K562 (cell line): ENCODE results near the gene UBE2O. TPM values are rescaled to one million over a fixed set of nuclear protein-coding genes. Genes with fewer than 3 reads are reported as not detected.

Source experiments
- AFF4 ChIP-seq: sonication (generic); formaldehyde crosslinking; IDR thresholded peaks from 2 replicates; pipeline ENCODE4 v1.8.0; 2023; ENCODE audit warnings: mild to moderate bottlenecking, missing genetic modification reagents
- ARID1B ChIP-seq: fragments of 450-650 bp; IDR thresholded peaks from 2 replicates; pipeline ENCODE4 v1.6.1; 2016; ENCODE audit warnings: antibody characterized with exemption, mild to moderate bottlenecking, inconsistent platforms
- CREM ChIP-seq: IDR thresholded peaks from 2 replicates; pipeline ENCODE4 v1.6.1; 2014; ENCODE audit warnings: antibody characterized with exemption, low read depth
- CTBP1 ChIP-seq: fragments of 450-650 bp; IDR thresholded peaks from 2 replicates; pipeline ENCODE4 v1.6.1; 2016; ENCODE audit warnings: borderline replicate concordance
- HBP1 ChIP-seq: fragments of 450-650 bp; formaldehyde crosslinking; IDR thresholded peaks from 2 replicates; pipeline ENCODE4 v1.4.0; 2022; ENCODE audit warnings: missing genetic modification characterization
- HMBOX1 ChIP-seq: sonication (generic); IDR thresholded peaks from 2 replicates; pipeline ENCODE4 v1.6.1; 2016
- IFI16 ChIP-seq: fragments of 250-450 bp; sonication (Bioruptor Pico); IDR thresholded peaks from 2 replicates; pipeline ENCODE4 v2.1.2; 2022; ENCODE audit warnings: mild to moderate bottlenecking, inconsistent platforms
- IRF1 ChIP-seq: sonication (generic); formaldehyde crosslinking; IDR thresholded peaks from 2 replicates; pipeline ENCODE4 v1.8.0; 2022; ENCODE audit warnings: missing genetic modification reagents, mild to moderate bottlenecking, borderline replicate concordance
- NONO ChIP-seq, 2 experiments: fragments of 200-400 bp in 1 of 2; fragments of 450-650 bp in 1 of 2; formaldehyde crosslinking in 1 of 2; IDR thresholded peaks; 2 replicates each; pipeline ENCODE4 v1.6.1; 2017; ENCODE audit warnings: low read depth in 2 of 2, mild to moderate bottlenecking in 2 of 2, moderate library complexity in 2 of 2, low read length in 1 of 2
- PCBP2 ChIP-seq: fragments of 200-400 bp; formaldehyde crosslinking; IDR thresholded peaks from 2 replicates; pipeline ENCODE4 v1.6.1; 2018; ENCODE audit warnings: low read length, low read depth, mild to moderate bottlenecking, moderate library complexity; ENCODE audit not compliant: poor library complexity, severe bottlenecking
- POLR2B ChIP-seq: fragments of 450-650 bp; IDR thresholded peaks from 2 replicates; pipeline ENCODE4 v1.6.1; 2018; ENCODE audit warnings: low read depth; ENCODE audit not compliant: partially characterized antibody
- PRPF4 ChIP-seq: fragments of 200-400 bp; formaldehyde crosslinking; IDR thresholded peaks from one replicate; pipeline ENCODE4 v1.6.1; 2017; ENCODE audit warnings: low read length, low read depth, mild to moderate bottlenecking; ENCODE audit not compliant: insufficient read depth, poor library complexity, severe bottlenecking
- RB1 ChIP-seq: fragments of 450-650 bp; IDR thresholded peaks from 2 replicates; pipeline ENCODE4 v1.6.1; 2017; ENCODE audit warnings: low read depth, mild to moderate bottlenecking
- RCOR1 ChIP-seq, 2 experiments: IDR thresholded peaks; 2 replicates each; pipeline ENCODE4 v1.6.1; 2012; ENCODE audit warnings: low read depth in 2 of 2, low read length in 2 of 2, borderline replicate concordance in 1 of 2, improper control_type of control experiment in 1 of 2
- SRF ChIP-seq, 2 experiments: fragments of 250-450, 450-650 bp in 1 of 2; sonication (Bioruptor Pico) in 1 of 2; sonication (generic) in 1 of 2; formaldehyde crosslinking; IDR thresholded peaks; 2 replicates each; pipeline versions ENCODE4 v1.5.0 to v1.5.1; 2020 to 2022; ENCODE audit warnings: mild to moderate bottlenecking in 1 of 2, missing genetic modification reagents in 1 of 2
- TEAD2 ChIP-seq: fragments of 450-650 bp; IDR thresholded peaks from 2 replicates; pipeline ENCODE4 v1.6.1; 2016; ENCODE audit warnings: missing genetic modification characterization, control low read depth, missing compliant biosample characterization
- TSC22D4 ChIP-seq: fragments of 450-650 bp; IDR thresholded peaks from 2 replicates; pipeline ENCODE4 v1.6.1; 2016; ENCODE audit warnings: missing genetic modification characterization, missing biosample characterization, control low read depth
- ZBTB7A ChIP-seq: IDR thresholded peaks from 2 replicates; pipeline ENCODE4 v1.6.1; 2011; ENCODE audit warnings: low read depth, mild to moderate bottlenecking, low read length, moderate library complexity, borderline replicate concordance; ENCODE audit not compliant: control insufficient read depth
- ZKSCAN8 ChIP-seq: fragments of 200-800 bp; sonication (Bioruptor generic); IDR thresholded peaks from 2 replicates; pipeline ENCODE4 v1.6.1; 2016; ENCODE audit warnings: missing genetic modification characterization, missing compliant biosample characterization
- ZZZ3 ChIP-seq: fragments of 450-650 bp; IDR thresholded peaks from 2 replicates; pipeline ENCODE4 v1.6.1; 2016; ENCODE audit warnings: antibody characterized with exemption, mild to moderate bottlenecking, moderate library complexity
- polyA plus RNA-seq, 8 experiments: library from polyadenylated mRNA; depleted of rRNA in 4 of 8; stranded (reverse) in 5 of 8; unstranded in 3 of 8; fragments of >200 nt; fragmentation: Nextera tagmentation in 2 of 8; fragmentation: Illumina TruSeq in 1 of 8; extraction: Ambion mirVana in 2 of 8; extraction: Trizol in 1 of 8; gene quantifications; 2 replicates each; pipeline versions ENCODE4 v1.2.1 to v1.2.3, GENCODE V29; 2011 to 2014; ENCODE audit warnings: inconsistent platforms in 1 of 8, missing spikeins in 1 of 8
- total RNA-seq, 7 experiments: library from RNA; depleted of rRNA in 6 of 7; stranded (reverse); fragments of >200 nt in 6 of 7; fragmentation: Illumina TruSeq in 2 of 7; extraction: Trizol in 2 of 7; gene quantifications; 2 replicates each; pipeline versions ENCODE4 v1.2.1 to v1.2.3, GENCODE V29; 2011 to 2021; ENCODE audit warnings: low replicate concordance in 1 of 7

The UBE2O gene
- total and polyA plus RNA-seq, 9 of the 15 experiments (the other 6 are each of a cell fraction or from before 2014, with no cell fraction given) = 1.6 to 39.7 (median 13.3) TPM

GRCh38 chr17:76397687-76398522, 55.0 kb downstream of the UBE2O start (continued):
- no peak for TF ChIP-seq ARID1B
- TF ChIP-seq POLR2B = no peak
- no peak for TF ChIP-seq TEAD2 (tag)
- no peak for TF ChIP-seq PCBP2
- peak; percentile 74; the same call in 1 of the 2 replicates for TF ChIP-seq RB1
- TF ChIP-seq IFI16 (CRISPR knock-in tag) = no peak
- TF ChIP-seq HMBOX1 = no peak
- no peak for TF ChIP-seq HBP1
- TF ChIP-seq CREM = peak; percentile 17; the same call in 1 of the 2 replicates
- no peak for TF ChIP-seq ZBTB7A
- TF ChIP-seq ZKSCAN8 (CRISPR knock-in tag) = no peak
- TF ChIP-seq PRPF4 = no peak
- TF ChIP-seq AFF4 (CRISPR knock-in tag) = no peak
- TF ChIP-seq IRF1 = no peak
- TF ChIP-seq RCOR1 (IDR thresholded peaks at IDR 0.05; ENCODE audit: borderline replicate concordance in 1 of 2, low read depth in 2 of 2, low read length in 2 of 2) = peak in 1 of 2 experiments; percentile 56; a peak in 1 of 4 replicates
- peak in 1 of 2 experiments; percentile 12; a peak in 1 of 4 replicates for TF ChIP-seq NONO (IDR thresholded peaks at IDR 0.05; ENCODE audit: low read depth in 2 of 2, low read length in 1 of 2)
- no peak for TF ChIP-seq SRF (CRISPR knock-in tag; IDR thresholded peaks at IDR 0.05)
- no peak for TF ChIP-seq TSC22D4
- peak; percentile 79; the same call in 1 of the 2 replicates for TF ChIP-seq CTBP1
- TF ChIP-seq ZZZ3 = no peak
